GM18873 (cell line): ENCODE results near the gene ZCCHC24.

Source experiments
- ATAC-seq: cut with Tn5 transposase; IDR thresholded peaks from one replicate; pipeline ENCODE4 v1.9.1; 2021; ENCODE audit warnings: mild to moderate bottlenecking, moderate library complexity, moderate number of reproducible peaks; ENCODE audit not compliant: unreplicated experiment, low FRiP score

The ZCCHC24 gene

GRCh38 chr10:79473496-79474095, 28.2 kb upstream of the ZCCHC24 start:
- no peak for ATAC-seq

DNA sequence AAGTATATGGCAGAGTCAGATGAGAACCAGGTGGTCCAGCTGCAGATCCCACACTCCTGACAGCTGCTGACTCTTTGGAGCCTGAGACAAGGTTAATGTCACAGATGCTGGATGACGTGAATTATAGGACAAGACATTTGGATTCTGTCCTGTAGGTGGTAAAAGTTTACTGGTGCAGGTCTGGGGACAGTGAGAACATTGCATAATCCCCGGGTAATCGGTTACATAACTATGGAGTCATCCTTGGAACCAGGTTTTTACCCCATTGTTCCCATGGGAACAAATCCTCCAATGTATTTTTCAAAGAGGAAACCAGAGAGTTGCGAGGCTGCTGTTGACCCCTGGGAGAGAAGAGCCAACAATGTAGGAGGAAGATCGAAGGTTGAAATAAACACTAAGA, 27.5 kb upstream of the ZCCHC24 start:
- ATAC-seq: no peak

GRCh38 chr10:79472449-79472848, 27.0 kb upstream of the ZCCHC24 start:
- no peak for ATAC-seq

DNA sequence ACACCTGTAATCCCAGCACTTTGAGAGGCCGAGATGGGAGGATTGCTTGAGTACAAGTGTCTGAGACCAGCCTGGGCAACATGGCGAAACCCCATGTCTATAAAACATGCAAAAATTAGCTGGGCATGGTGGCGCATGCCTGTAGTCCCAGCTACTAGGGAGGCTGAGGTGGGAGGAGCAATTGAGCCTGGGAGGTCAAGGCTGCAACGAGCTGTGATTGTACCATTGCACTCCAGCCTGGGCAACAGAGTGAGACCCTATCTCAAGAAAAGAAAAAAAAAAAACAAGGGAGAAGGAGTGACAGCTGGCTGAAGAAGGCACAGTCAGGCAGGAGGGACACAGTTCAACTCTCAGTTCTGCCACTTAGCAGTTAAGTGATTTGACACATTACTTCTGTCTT, 26.4 kb upstream of the ZCCHC24 start:
- no peak for ATAC-seq

GRCh38 chr10:79470096-79470495, 24.7 kb upstream of the ZCCHC24 start:
- no peak for ATAC-seq

DNA sequence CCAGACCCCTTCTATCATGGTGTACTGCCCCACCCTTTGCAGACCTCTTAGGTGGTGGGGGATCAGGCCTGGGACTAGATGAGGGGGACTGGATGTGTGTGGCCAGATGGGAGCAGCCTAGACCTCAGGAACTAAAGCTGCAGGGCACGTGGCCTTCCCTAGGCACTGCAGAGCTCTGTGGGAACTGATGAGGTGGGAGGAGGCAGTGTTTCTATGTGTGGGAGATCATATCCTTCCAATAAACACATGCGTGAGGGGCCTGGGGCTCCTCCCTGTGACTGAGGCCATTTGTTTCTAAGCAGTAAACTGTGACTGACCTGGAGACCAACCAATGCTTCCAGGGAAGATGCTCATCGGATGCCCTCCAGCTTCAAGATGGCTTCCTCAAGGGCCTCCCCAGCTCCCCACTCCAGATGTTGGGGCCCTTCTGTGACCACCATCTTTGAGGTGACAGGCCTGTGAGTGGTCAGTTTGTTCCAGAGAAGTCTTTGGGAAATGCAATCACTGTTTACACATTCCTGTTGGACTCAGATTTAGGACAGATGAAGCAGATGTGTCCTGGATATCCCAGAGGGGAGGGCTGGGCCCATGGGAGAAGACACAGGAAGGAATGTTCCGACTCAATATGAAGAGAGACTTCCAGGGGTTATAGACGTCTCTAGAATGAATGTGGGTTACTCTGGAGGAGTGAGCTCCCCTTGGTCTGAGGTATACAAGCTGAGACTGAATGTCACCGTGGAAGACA, 23.6 kb upstream of the ZCCHC24 start:
- ATAC-seq: no peak

GRCh38 chr10:79468015-79468560, 22.7 kb upstream of the ZCCHC24 start:
- no peak for ATAC-seq

DNA sequence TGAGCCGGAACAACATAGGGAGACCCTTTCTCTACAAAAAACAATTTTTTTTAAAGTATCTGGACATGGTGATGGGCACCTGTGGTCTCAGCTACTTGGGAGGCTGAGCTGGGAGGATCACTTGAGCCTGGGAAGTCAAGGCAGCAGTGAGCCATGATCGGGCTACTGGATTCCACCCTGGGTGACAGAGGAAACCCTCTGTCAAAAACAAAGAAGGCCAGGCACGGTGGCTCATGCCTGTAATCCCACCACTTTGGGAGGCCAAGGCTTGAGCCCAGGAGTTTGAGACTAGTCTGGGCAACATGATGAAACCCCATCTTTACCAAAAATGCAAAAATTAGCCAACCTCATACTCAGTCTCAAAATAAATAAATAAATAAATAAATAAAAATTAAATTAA, 19.9 kb upstream of the ZCCHC24 start:
- no peak for ATAC-seq

DNA sequence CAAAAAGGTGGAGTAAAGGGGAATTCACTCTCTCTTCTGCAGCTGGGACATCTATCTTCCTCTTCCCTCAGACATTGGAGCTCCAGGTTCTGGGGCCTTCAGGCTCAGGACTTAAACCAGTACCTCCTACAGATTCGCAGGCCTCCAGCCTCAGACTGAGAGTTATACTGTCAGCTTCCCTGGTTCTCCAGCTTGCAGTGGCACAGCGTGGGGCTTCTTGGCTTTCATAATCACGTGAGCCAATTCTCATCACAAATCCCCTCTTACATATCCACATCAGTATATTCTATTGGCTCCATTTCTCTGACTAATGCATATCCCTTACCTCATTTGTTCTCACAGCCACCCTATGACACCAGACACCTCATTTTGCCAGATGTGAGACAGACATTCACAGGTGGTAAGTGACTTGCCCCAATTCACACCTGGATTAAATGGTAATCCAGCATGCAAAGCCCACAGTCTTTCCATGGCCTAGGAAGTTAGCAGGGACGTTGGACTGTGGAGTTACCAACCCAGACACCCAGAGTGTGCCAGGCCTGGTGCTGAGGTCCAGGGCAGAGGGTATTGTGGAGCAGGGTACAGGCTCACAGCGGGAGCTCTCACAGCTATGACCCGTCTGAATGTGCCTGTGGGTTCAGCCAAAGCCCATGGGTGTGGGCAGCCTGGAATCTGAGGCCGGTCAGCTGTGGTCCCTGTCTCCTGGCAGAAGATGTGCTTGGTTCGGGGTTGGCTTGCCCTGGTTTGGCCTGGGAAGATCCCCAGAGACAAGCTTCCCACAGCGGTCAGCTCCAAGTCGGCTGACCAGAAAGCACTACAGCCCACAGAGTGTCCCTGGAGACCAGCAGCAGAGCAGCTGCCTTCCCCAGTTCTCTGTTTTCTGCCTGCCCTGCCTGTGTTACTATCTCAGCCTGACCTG, 18.4 kb upstream of the ZCCHC24 start:
- ATAC-seq: no peak

- no peak for ATAC-seq
Measured at GRCh38 chr10:79460687-79461086, 15.3 kb upstream of the ZCCHC24 start.

DNA sequence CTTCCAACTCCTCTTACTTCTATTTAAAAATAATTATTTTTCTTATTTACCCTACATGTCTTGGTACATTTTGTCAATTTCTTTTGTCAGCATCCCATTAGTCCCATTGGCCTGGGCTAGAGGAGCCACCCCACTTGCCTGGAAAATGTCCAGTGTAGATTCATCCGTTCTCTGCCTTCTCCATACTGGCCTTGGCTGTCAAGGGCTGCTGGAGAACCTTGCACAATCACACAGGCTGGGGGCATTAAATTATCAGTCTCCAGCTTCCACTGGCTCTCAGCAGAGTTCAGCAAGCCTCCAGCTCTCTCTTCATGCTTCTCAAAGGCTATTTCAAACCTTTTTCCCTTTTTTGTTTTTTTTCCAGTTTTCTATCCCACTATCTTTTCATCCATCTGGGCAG, 13.8 kb upstream of the ZCCHC24 start:
- ATAC-seq: no peak

- no peak for ATAC-seq
Measured at GRCh38 chr10:79458483-79458882, 13.1 kb upstream of the ZCCHC24 start.

DNA sequence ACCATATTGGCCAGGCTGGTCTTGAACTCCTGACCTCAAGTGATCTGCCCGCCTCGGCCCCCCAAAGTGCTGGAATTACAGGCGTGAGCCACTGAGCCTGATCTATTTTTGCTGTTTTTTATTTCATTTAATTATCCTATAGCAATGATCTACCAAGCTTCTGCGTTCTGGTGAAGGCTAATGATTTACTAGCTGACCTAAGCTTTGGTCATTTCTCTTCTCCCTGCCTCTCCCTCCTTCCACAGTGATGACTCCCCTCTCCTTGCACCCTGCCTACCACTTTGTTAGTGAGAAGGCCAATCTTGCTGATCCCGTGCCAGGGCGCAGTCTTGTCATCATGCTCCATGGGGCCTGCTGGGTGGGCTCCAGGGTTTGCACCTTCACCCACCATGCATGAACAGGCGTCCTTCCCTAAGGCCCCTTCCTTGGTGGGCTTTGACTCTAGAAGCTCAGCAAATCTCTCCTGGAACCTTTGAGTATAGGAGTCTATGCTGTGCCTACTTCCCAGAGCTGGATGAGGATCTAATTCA, 11.9 kb upstream of the ZCCHC24 start:
- ATAC-seq: no peak

GRCh38 chr10:79454259-79454658, 8.8 kb upstream of the ZCCHC24 start:
- ATAC-seq: no peak

DNA sequence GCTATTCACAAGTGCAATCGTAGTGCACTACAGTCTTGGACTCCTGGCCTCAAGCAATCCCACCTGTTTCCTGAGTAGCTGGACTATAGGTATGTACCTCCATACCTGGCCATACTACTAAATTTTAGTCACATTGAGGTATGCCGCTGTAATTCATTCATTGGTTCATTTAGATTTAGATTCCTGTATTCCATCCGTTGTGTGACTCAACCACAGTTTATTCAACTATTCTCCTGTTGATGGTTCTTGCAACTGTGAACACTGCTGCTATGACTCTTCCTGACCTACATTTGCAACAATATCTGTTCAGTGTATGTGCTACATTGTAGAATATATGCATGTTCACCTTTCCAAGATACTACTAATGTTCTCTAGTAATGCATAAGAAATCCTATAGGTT, 8.0 kb upstream of the ZCCHC24 start:
- no peak for ATAC-seq

DNA sequence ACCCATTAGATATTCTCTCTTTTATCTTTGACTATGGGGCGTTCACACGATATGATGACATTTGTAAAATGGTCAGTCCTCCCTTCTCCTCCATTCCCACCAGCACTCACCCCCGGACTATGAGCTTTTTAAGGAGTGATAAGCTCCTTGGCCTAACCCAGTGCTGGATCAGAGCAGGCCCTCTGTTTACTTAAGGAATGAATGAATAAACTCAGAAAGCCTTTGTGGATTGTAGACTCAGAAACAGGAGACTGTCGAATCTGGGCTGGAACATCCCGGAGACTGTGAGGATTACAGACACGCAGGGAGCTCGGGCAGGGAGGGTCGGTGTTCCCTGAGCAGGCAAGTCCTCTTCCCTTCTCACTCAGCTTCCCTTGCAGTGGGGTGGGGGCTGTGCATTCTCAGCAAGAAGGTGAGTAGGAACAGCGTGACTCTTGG, 6.8 kb upstream of the ZCCHC24 start:
- no peak for ATAC-seq

- ATAC-seq: no peak
Measured at GRCh38 chr10:79451046-79451699, 5.7 kb upstream of the ZCCHC24 start.

GRCh38 chr10:79449181-79450146, 4.0 kb upstream of the ZCCHC24 start:
- no peak for ATAC-seq

GRCh38 chr10:79448732-79449049, 3.3 kb upstream of the ZCCHC24 start:
- ATAC-seq: no peak
